ENCODE data around the gene GLUL.

DNA sequence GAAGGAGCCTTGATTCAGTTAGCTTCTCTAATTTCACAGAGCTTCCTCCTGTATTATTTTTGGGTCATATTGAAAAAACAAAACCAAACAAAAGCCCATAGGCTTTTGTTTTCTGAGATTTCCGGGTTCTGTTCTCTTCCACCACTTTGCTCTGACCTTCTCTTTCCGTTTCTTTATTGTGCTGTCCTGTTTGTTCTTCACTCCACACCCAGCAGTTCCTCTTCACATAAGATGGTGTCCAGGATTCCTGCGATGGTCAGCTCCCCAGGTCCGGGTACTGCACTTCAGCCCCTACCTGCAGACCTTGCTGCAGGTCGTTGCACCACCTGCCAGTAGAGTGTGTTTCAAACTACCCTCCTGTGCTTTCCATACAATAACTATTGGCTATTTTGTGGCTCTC lies 44.6 kb downstream of the GLUL start:
- TF ChIP-seq PAX5 (IDR thresholded peaks at IDR 0.05; ENCODE audit: insufficient read depth, low read length, severe bottlenecking) (no peak), POLR2A (IDR thresholded peaks at IDR 0.05; ENCODE audit: low read depth, low read length) (no peak)

Data from GM12891 (cell line).